Fibroblast of villous mesenchyme (primary cell): ENCODE data around the gene FKBP10. TPM values are rescaled to one million over a fixed set of nuclear protein-coding genes. Genes with fewer than 3 reads are reported as not detected.
"Not testable (repeated sequence)": the region's sequence is repeated elsewhere in the genome, so short reads cannot be mapped to it uniquely, and the experiment has no call there.

Experiments used
- DNase-seq: peaks from one replicate; pipeline ENCODE4 v3.0.0-alpha.2; 2010; ENCODE audit warnings: low read depth
- H3K4me3 ChIP-seq: 2 replicates; pipeline ENCODE4 v1.5.1; 2011; ENCODE audit warnings: low read depth, mild to moderate bottlenecking, low read length
- total RNA-seq: library from RNA; depleted of rRNA; stranded (reverse); fragments of >200 nt; gene quantifications from 2 replicates; pipeline ENCODE4 v1.2.3, GENCODE V29; 2012
- TF ChIP-seq, protein P1 (sequence below): IDR thresholded peaks from 2 replicates; pipeline ENCODE4 v1.5.1; 2012; ENCODE audit warnings: low read depth, mild to moderate bottlenecking, low read length; ENCODE audit not compliant: insufficient read depth

FKBP10 gene
- total RNA-seq, 1 donor, result 228 TPM

DNA sequence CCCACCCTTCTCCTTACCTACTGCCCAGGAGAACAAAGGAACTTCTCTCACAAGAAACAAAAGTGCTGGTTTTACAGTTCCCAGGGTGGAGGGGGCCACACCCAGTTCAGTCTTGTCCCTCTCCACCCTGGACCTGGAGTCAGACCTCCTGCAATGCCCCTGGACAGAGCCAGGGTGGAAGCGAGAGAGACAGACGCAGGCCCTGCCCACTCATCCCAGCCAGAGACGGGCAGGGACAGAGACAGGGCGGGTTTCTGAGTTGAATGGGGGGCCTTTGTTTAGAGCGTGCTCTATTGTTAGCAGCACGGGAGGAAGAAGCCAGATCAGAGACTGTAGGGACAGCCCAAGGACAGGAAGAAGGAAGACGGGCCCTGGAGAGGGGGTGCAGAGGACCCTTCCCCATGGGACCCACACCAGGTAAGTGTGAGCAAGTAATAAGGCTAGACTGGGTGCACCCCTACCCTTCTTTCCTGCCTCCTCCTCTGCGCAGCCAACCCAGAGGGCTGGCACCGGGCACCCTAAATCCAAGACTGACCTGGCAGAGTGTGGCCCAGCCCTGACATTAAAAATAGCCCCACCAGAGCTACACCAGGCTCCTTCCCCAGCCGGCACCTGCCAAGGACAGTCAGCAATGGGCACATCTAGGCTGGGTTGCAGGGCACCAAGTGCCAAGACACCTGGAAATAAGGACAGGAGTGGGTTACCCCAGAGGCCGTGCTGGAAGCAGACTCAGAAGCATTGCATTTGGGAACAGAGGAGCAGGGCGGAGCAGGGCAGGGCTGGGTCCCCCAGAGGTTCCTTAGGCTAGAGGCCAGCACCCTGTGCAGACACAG lies 37.2 kb upstream of the FKBP10 start:
- DNase-seq, result no peak
- no peak overlapping the region for H3K4me3 ChIP-seq
- TF ChIP-seq, protein P1, sequence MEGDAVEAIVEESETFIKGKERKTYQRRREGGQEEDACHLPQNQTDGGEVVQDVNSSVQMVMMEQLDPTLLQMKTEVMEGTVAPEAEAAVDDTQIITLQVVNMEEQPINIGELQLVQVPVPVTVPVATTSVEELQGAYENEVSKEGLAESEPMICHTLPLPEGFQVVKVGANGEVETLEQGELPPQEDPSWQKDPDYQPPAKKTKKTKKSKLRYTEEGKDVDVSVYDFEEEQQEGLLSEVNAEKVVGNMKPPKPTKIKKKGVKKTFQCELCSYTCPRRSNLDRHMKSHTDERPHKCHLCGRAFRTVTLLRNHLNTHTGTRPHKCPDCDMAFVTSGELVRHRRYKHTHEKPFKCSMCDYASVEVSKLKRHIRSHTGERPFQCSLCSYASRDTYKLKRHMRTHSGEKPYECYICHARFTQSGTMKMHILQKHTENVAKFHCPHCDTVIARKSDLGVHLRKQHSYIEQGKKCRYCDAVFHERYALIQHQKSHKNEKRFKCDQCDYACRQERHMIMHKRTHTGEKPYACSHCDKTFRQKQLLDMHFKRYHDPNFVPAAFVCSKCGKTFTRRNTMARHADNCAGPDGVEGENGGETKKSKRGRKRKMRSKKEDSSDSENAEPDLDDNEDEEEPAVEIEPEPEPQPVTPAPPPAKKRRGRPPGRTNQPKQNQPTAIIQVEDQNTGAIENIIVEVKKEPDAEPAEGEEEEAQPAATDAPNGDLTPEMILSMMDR, result no peak

DNA sequence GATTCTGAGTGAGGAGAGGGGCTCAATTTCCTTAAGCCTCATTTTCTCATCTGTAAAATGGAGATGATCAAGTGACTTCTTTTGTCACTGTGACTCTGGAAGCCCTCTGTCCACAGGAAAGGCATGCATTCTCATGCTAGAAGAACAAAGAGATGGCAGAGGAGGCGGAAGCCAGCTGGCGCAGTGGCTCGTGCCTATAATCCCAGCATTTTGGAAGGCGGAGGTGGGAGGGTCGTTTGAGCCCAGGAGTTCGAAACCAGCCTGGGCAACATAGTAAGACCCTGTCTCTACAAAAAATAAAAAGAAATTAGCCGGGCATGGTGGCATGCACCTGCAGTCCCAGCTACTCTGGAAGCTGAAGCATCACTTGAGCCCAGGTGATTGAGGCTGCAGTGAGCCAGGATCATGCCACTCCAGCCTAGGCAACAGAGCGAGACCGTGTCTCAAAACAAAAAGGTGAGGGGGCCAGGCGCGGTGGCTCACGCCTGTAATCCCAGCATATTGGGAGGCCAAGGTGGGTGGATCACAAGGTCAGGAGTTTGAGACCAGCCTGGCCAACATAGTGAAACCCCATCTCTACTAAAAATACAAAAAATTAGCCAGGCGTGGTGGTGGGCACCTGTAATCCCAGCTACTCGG lies 36.4 kb upstream of the FKBP10 start:
- H3K4me3 ChIP-seq, DNase-seq: not testable (repeated sequence)

DNA sequence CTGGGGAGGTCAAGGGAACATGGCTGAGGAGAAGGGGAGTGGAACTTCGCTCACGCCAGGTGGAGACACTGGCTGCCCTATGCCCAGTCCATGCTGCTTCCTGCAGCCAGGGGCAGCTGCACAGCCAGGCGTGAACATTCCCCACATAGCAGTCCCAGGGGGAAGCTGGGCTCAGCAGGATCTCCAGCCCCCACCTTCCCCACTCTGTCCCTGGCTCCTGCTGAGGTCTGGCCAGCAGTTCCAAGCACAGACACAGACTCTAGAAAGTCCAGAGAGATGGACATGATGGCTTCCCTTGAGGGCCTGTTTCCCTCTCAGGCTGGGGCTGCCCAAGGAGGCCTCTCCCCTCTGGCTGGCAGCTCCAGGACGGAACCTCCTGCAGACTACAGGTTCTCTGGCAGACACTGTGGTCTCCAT lies 35.6 kb upstream of the FKBP10 start:
- H3K4me3 ChIP-seq, result no peak overlapping the region
- no peak for DNase-seq
- TF ChIP-seq, protein P1, result peak; percentile 40

DNA sequence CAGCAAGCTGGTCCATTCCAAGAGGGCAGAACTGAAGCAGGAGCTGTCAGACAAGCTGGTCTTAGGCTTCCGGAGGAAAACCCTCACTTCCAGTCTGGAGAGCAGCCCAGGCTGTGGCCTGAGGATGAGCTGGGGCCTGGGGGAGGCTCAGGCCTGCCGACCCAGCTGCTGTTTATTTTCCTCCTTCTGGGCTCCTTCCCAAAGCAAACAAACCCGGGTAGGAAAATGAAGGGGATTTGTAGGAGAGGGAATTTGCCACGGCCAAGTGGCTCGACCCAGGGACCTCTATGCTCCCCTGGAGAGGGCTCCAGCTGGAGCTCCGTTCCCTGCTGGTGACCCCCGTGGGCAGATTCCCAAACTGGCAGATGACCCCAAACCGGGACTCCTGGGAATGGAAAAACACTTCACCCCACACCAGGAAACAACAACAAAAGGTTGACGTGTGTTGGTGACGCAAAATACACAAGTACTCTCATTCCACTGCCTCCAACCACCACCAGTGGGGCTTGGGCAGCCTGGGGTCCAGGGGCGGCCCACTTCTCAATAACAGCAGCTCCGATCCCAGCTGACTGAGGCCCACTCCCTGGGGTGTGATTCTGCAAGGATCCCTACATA lies 35.1 kb upstream of the FKBP10 start:
- DNase-seq, result peak; percentile 97
- peak overlapping the region; percentile 6 for H3K4me3 ChIP-seq
- TF ChIP-seq, protein P1, result peak; percentile 13

DNA sequence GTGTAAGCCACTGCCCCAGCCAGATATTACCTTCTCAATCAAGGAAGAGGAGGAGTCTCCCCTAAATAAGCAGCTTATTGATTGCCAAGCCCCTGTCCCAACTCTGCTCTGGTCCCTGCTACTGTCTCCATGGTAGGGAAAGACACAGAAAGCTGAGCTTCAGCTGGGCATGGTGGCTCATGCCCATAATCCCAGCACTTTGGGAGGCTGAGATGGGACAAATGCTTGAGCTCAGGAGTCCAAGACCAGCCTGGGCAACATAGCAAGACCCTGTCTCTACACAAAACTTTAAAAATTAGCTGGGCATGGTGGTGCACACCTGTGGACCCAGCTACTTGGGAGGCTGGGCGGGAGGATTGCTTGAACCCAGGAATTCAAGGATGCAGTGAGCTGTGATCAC lies 32.9 kb upstream of the FKBP10 start:
- no peak overlapping the region for H3K4me3 ChIP-seq
- no peak for DNase-seq
- TF ChIP-seq, protein P1, result no peak

DNA sequence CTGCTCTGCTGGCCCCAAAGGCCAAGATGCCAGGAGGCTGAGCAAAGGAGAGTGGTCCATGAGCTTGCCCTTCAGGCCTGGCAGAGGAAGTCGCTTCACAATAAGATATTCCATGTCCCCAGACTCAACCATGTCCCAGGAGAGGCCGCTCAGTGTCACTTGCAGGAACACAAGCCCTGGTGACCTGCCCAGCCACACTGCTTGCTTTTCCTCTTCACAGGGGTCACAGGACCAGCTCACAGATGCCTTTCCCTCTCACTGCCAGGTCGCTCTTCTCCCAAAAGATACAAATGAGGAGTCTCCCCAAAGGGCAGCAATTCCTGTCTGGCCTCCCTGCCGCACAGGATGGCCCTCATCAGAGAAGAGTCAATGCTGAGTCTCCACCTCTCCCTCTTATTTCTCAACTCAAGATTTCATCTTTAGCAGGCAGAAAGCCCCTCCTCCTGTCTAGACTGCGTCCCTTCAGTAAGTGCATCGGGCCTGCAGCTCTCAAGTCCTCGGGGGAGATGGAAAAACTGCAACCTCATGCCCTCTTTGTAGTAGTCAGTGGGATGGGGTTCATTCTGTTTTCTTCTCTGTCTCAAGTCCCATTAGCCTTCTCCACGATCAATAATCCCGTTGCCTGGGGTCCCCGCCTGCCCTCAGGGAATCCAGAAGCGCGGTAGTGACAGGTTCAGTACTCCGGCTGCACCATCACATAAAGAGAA lies 31.2 kb upstream of the FKBP10 start:
- TF ChIP-seq, protein P1, result no peak
- no peak overlapping the region for H3K4me3 ChIP-seq
- peak; percentile 63 for DNase-seq

DNA sequence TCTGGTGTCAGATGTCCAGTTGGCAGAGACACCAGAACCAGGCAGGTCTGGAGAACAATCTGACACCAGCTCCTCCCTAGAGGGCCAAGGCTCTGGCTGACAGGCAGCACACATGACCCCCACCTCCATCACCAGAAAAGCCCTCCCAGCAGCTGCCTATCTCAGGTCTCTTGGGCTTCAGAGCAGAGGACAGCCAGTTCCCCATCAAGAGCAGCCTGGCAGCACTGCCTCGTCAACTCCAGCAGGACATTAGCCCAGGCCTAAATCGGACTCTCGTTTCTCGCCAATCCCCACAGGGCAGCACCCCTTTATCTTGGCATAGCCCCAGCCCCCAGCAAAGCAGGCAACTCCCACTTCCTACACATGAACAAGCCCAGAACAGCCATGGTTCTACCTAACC lies 30.7 kb upstream of the FKBP10 start:
- TF ChIP-seq, protein P1, result no peak
- no peak overlapping the region for H3K4me3 ChIP-seq
- no peak for DNase-seq
